Lower leg skin (tissue), 4 donors: ENCODE results near the gene ZBTB20. TPM values are rescaled to one million over a fixed set of nuclear protein-coding genes. Genes with fewer than 3 reads are reported as not detected.

Experiments
- DNase-seq, 2 donors: peaks; one replicate each; pipeline ENCODE4 v3.0.0-alpha.2; 2019; ENCODE audit warnings: low spot score in 2 of 2
- H3K4me3 ChIP-seq: fragments of 200-600 bp; sonication (generic); 2 replicates; pipeline ENCODE4 v1.5.1; 2017; ENCODE audit warnings: mild to moderate bottlenecking, low read depth; ENCODE audit not compliant: poor library complexity, severe bottlenecking
- POLR2A ChIP-seq, 2 donors: fragments of 450-650 bp; IDR thresholded peaks; one replicate each; pipeline ENCODE4 v1.6.1; 2016 to 2017; ENCODE audit warnings: antibody characterized with exemption in 2 of 2, mild to moderate bottlenecking in 1 of 2, moderate library complexity in 1 of 2
- WGBS, 2 donors: methylation state at CpG; one replicate each; pipeline ENCODE4 v1.1.5; 2018; 5-methylcytosine and 5-hydroxymethylcytosine counted together
- intact Hi-C: fragments of 100-400 bp; cut with DNase I; formaldehyde crosslinking; loops from one replicate; pipeline ENCODE4 v1.15.0; 2023; ENCODE audit warnings: low total_unique reads
- total RNA-seq, 4 donors: library from RNA; depleted of rRNA; stranded (reverse); fragments of >200 nt; gene quantifications; one replicate each; pipeline ENCODE4 v1.1.0, GENCODE V29; 2016
- TF ChIP-seq, protein P1 (sequence below), 3 donors: fragments of 450-650 bp; IDR thresholded peaks; one replicate each; pipeline ENCODE4 v1.5.1; 2016; ENCODE audit warnings: antibody characterized with exemption in 3 of 3, mild to moderate bottlenecking in 3 of 3, moderate library complexity in 2 of 3

The ZBTB20 gene
- total RNA-seq, 4 donors from 2014 or later, result 22.5 to 41.9 (median 33.1) TPM

DNA sequence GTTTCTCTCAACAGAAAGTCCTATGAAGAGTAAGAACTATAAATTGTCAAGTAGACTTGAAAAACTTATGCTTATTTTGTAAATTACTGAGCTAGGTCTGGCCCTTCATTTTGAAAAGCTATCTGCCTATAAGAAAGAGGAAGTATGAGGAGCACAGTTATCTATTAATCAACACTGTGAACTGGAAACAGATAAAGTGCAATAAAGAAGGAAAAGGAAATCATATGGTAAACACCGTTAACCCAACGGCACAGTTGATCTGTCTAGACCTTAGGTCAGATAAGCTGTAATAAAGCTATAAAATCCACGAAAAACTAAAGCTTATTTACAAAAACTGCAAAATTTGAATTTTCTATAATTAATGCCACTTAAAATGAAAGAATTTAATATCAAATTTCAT is 242.5 kb downstream of the ZBTB20 start:
- 89 to 91% methylated on average over 3 of the region's 3 CpGs for WGBS, 2 donors
- TF ChIP-seq, protein P1, sequence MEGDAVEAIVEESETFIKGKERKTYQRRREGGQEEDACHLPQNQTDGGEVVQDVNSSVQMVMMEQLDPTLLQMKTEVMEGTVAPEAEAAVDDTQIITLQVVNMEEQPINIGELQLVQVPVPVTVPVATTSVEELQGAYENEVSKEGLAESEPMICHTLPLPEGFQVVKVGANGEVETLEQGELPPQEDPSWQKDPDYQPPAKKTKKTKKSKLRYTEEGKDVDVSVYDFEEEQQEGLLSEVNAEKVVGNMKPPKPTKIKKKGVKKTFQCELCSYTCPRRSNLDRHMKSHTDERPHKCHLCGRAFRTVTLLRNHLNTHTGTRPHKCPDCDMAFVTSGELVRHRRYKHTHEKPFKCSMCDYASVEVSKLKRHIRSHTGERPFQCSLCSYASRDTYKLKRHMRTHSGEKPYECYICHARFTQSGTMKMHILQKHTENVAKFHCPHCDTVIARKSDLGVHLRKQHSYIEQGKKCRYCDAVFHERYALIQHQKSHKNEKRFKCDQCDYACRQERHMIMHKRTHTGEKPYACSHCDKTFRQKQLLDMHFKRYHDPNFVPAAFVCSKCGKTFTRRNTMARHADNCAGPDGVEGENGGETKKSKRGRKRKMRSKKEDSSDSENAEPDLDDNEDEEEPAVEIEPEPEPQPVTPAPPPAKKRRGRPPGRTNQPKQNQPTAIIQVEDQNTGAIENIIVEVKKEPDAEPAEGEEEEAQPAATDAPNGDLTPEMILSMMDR (IDR thresholded peaks at IDR 0.05), result no peak
- TF ChIP-seq POLR2A (IDR thresholded peaks at IDR 0.05), result no peak
- DNase-seq, result no peak
- intact Hi-C loops, result no loop called here
- no peak overlapping the region for H3K4me3 ChIP-seq

DNA sequence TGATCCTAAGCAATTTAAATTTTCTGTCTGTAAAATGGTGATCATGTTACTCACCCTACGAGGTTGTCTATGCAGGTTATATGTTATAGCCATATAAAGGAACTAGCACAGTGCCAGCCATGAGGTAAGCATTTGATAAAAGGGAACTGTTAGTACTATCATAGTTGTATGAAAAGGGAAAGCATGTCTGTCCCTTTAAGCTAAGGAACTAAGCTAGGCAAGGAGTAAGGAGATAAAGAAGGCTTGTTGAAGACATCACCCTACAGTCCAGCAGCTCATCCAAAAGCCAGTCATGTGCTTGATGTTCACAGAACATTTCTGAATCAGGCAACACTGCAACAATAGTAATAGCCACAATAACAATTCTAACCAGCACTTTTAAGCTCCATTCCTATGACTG is 243.9 kb downstream of the ZBTB20 start:
- no peak overlapping the region for H3K4me3 ChIP-seq
- intact Hi-C loops, result no loop called here
- DNase-seq, result no peak
- WGBS, 2 donors, result 39 to 40% methylated on average over 1 of the region's 1 CpG
- no peak for TF ChIP-seq POLR2A (IDR thresholded peaks at IDR 0.05)
- TF ChIP-seq, protein P1 (IDR thresholded peaks at IDR 0.05), result no peak

DNA sequence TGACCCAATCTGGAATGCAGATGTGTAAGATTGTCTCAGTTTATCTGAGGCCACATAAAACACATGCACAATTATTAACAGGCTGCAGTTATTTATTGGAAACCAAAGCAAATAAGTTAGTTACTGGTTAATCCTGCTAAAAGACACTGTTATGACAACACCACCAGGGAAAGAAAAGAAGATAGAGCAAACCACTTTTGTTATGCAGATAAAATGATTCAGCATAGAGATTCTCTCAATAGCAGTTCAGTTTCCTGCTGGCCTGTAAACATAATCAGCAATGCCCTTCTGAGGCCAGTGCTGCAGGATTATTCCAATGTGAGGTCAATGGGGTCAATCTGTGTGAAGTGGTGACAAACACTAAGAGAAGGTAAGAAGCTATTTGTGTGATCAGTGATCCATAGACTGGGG is 244.4 kb downstream of the ZBTB20 start:
- intact Hi-C loops, result no loop called here
- TF ChIP-seq POLR2A (IDR thresholded peaks at IDR 0.05), result no peak
- TF ChIP-seq, protein P1 (IDR thresholded peaks at IDR 0.05), result no peak
- H3K4me3 ChIP-seq, result no peak overlapping the region
- DNase-seq, result no peak

DNA sequence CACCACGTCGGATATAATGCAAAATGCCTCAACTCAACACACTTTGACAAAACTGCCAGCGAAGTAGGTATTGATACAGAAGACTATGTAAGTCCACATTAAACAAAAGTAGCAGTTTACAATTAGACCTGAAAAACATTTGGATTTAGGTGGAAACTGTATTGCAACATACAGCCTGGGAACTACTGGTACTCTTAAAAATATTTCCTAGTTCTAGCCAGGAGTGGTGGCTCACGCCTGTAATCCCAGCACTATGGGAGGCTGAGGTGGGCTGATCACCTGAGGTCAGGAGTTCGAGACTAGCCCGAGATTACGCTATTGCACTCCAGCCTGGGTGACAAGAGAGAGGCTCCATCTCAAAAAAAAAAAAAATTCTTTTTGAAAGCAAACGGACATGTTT is 246.2 kb downstream of the ZBTB20 start:
- intact Hi-C loops, result no loop called here
- no peak for TF ChIP-seq POLR2A (IDR thresholded peaks at IDR 0.05)
- TF ChIP-seq, protein P1 (IDR thresholded peaks at IDR 0.05), result no peak
- WGBS, 2 donors, result 75 to 78% methylated on average over 8 of the region's 8 CpGs
- no peak for DNase-seq
- H3K4me3 ChIP-seq, result no peak overlapping the region

DNA sequence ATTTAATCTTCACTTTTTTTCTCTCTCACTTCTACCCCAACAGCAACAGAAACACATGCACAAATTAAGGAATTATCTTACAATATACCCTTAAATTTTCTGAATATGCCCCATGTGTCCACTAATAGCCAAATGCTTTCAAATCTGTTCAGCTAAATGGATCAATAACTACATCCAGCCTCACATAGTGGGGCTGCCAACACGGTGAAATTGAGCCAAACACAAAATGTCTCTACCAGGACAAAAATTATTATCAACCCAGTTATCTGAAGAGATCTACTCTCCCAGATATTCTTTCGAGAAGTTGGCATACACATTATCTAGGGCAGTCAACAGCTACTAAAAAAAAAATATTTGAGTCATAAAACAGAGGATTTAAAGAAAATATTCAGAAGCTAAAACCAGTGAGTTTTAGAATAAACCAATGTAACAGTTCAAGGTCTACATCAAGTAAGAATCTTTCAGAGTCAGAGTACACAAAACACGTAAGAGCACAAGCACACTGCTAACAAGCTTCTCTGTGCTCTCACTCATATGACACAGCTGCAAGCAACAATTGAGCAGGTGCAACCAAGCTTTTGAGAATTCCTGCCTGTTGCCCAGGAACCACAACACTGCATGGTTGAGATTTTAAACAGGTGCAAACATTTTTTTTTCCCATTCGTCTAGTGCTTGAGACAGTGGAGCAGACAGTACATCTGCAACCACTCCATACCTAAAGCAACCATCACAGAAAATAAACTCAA is 247.7 kb downstream of the ZBTB20 start:
- no peak overlapping the region for H3K4me3 ChIP-seq
- 36 to 43% methylated on average over 4 of the region's 4 CpGs for WGBS, 2 donors
- DNase-seq, result no peak
- intact Hi-C loops, result no loop called here
- TF ChIP-seq, protein P1 (IDR thresholded peaks at IDR 0.05), result no peak
- TF ChIP-seq POLR2A (IDR thresholded peaks at IDR 0.05), result no peak

DNA sequence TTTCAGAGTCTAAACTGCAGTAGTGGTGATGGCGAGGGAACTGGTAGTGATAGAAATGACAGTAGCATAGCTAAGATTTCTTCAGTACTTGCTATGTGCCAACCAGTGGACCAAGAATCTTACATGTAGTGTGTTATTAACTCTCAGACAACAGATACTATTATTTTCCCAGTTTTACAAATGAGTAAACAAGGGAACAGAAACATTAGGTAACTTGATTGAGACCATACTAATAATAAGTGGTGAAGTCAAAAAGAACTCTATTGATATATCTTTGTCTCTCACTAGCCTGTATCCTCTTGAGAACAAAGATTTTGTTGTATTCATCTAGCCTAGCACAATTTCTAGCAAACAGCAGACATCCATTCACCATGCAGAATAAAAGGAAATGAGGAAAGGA is 250.1 kb downstream of the ZBTB20 start:
- no peak for TF ChIP-seq POLR2A (IDR thresholded peaks at IDR 0.05)
- TF ChIP-seq, protein P1 (IDR thresholded peaks at IDR 0.05), result no peak
- DNase-seq, result no peak
- intact Hi-C loops, result no loop called here
- H3K4me3 ChIP-seq, result no peak overlapping the region
- WGBS, 2 donors, result 90 to 94% methylated on average over 1 of the region's 1 CpG
